ENCODE results near the gene MMGT1.
"Not testable (repeated sequence)": the region's sequence is repeated elsewhere in the genome, so short reads cannot be mapped to it uniquely, and the experiment has no call there.

MMGT1 gene

GRCh38 chrX:135920516-135920915 is 53.3 kb downstream of the MMGT1 start:
- DNase-seq, result not testable (repeated sequence)

GRCh38 chrX:135914404-135914803 is 59.4 kb downstream of the MMGT1 start:
- DNase-seq, result no peak

Data from NK-92 treated with Interleukin-12 subunit alpha and Interleukin-12 subunit beta, amount 100 ng/mL, for 24 hours (cell line).